Placental pericyte (primary cell): ENCODE results near the gene TRIM56. TPM values are rescaled to one million over a fixed set of nuclear protein-coding genes. Genes with fewer than 3 reads are reported as not detected.

Experiments
- total RNA-seq: library from RNA; depleted of rRNA; stranded (reverse); fragments of >200 nt; gene quantifications from 2 replicates; pipeline ENCODE4 v1.2.3, GENCODE V29; 2012

The TRIM56 gene
- total RNA-seq, result 12.9 and 18.8 TPM in 2 replicates

GRCh38 chr7:101085162-101085964 lies at the start of gene TRIM56:
TSS of gene TRIM56 (plus strand) at chr7:101085481. CDS start at chr7:101087313, 1,832 bp downstream.

GRCh38 chr7:101126651-101127459 lies 41.6 kb downstream of the TRIM56 start, which contains the start of gene SERPINE1:
TSS of gene SERPINE1 (plus strand) at chr7:101127104. CDS start at chr7:101128394, 1,290 bp downstream.

Other genes starting within 250 kb of the TRIM56 start
- gene SLC12A9, start 232.8 kb upstream of the TRIM56 start, total RNA-seq, result 16.9 and 27.5 TPM in 2 replicates
- 78.3 and 78.6 TPM in 2 replicates for gene TRIP6, start 218.1 kb upstream of the TRIM56 start, total RNA-seq
- 42.7 and 75.4 TPM in 2 replicates for gene SRRT, start 210.4 kb upstream of the TRIM56 start, total RNA-seq
- 8.8 and 9.3 TPM in 2 replicates for gene UFSP1, start 195.8 kb upstream of the TRIM56 start, total RNA-seq
- 0.14 and 0.22 TPM in 2 replicates for gene ACHE, start 189.6 kb upstream of the TRIM56 start, total RNA-seq
- not detected in 2 replicates for gene MUC3A, start 135.9 kb upstream of the TRIM56 start, total RNA-seq
- gene MUC12, start 115.9 kb upstream of the TRIM56 start, total RNA-seq, result 0.43 TPM in 1 of 2 replicates, not detected in the other
- not detected in 2 replicates for gene MUC17, start 65.4 kb upstream of the TRIM56 start, total RNA-seq
- gene SERPINE1, start 41.6 kb downstream of the TRIM56 start, total RNA-seq, result 1,212 and 2,489 TPM in 2 replicates
- gene AP1S1, start 69.0 kb downstream of the TRIM56 start, total RNA-seq, result 100 and 148 TPM in 2 replicates
- not detected in 2 replicates for gene VGF, start 80.1 kb downstream of the TRIM56 start, total RNA-seq
- not detected in 2 replicates for gene NAT16, start 94.8 kb downstream of the TRIM56 start, total RNA-seq
- not detected in 2 replicates for gene MOGAT3, start 115.6 kb downstream of the TRIM56 start, total RNA-seq
- 101 and 108 TPM in 2 replicates for gene PLOD3, start 132.1 kb downstream of the TRIM56 start, total RNA-seq
- 70.2 and 76.6 TPM in 2 replicates for gene ZNHIT1, start 132.7 kb downstream of the TRIM56 start, total RNA-seq
- 3.6 and 5.9 TPM in 2 replicates for gene CLDN15, start 152.3 kb downstream of the TRIM56 start, total RNA-seq
- 97.4 and 164 TPM in 2 replicates for gene FIS1, start 159.6 kb downstream of the TRIM56 start, total RNA-seq
- gene IFT22, start 236.3 kb downstream of the TRIM56 start, total RNA-seq, result 24.2 and 32.4 TPM in 2 replicates